GM21619 (cell line): ENCODE results near the gene MDFIC2.

Source experiments
- ATAC-seq: cut with Tn5 transposase; IDR thresholded peaks from one replicate; pipeline ENCODE4 v1.9.1; 2021; ENCODE audit not compliant: unreplicated experiment

The MDFIC2 gene

DNA sequence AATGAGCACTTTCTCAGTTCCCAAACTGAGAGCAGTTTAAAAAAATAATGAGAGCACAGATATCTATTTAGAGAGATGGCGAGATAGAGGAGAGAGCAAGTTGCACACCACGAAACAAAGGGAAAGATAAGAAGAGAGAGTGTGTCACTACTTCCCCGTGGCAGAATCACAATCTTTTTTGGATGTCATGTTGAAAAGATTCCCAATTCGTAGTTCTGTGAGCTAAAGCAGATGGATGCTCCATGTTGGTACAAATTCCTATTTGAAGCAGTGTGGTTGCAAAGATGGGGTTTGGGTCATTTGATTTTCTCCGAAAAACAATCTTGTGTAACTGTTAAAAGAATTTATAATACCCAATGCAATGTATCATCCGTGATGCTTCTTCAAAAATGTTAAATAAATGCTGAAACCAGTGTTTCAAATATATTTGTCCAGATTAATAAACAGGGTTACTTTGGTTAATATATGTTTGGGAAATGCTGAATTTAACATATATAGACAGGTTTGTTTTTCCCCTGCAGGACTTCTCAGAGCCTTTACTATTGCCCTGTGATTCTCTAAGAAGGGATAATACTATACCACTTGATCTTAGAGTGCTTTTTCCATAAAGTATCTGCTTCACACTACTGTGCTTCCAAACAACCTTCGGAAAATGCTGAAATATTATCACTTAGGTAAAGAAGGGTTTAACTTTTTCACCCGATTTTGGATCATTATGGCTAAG is 128.5 kb downstream of the MDFIC2 start:
- ATAC-seq: no peak

GRCh38 chr3:70182166-70182565 is 130.3 kb downstream of the MDFIC2 start:
- no peak for ATAC-seq

DNA sequence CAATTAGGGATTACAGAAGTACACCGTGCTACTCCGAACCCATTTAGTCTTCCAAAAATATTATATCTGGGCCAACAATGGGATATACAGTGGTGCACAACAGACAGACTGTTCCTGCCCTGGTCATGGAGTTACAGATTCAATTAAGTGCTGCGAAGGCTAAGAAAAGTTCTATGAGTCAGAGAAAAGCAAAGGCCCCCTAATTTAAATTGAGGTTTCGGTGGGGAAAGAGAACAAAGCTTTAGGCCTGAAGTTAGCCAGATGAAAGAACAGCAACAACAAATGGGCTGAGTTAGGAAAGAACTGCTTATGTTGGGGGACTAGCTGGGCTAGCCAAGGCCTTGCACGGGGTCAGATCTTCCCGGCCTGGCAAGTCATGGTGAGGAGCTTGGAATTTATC is 131.8 kb downstream of the MDFIC2 start:
- peak; percentile 74 for ATAC-seq

- no peak for ATAC-seq
These were observed 133.3 kb downstream of the MDFIC2 start for GRCh38 chr3:70179111-70179510.

GRCh38 chr3:70177881-70178645 is 134.4 kb downstream of the MDFIC2 start:
- no peak for ATAC-seq

DNA sequence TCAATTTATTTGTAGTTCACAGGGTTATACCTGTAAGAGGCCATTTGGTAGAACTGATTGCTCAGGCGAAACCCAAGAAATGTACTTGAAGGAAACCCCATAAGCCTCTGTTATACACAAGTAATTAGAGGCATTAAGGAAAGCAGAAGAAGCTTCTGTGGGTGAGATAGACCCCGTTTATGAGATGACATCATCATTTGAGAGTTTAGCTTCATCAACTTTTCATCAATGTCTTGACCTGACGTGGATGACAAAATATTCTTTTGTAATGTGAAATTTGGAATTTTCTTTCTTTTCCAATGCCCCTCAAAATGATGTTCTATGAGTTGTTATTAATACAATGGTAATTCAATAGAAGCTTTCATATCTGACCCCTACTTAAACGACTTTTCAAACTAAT is 136.2 kb downstream of the MDFIC2 start:
- ATAC-seq: no peak

DNA sequence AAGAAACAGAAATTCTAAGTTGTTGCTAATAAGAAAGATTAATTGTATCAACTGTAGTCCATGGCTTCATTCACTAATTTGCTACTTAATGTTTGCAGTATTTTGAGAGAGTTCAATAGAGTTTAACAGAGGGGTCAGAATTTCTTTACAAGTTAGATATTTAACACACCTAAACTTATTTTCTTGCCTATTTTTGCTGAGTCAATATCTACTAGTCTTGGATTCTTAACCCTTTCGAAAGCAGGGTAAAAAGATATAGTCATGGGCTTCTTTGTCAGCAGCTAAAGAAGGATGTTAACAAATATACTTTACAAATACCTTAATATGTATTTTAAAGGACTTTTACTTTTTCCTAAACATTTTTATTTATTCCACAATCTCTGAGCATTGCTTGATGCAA is 155.6 kb downstream of the MDFIC2 start:
- ATAC-seq: no peak

DNA sequence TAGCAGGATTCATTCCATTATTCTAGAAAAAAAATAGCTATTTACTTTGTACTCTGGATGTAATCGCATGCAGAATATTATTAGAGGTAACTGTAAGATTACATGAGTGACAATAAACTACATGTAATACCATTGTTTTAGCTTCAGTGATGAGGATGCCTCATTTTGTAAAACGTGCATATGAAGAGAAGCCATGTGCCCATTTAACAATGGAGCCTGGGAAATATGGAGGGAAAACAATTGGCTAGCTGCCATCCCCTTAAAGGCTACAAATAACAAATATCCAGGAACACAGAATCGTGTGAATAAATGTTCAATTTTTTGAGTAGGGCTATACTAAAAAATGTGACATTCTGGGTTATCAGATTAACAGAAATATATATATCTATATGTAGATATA is 161.8 kb downstream of the MDFIC2 start:
- ATAC-seq: no peak

DNA sequence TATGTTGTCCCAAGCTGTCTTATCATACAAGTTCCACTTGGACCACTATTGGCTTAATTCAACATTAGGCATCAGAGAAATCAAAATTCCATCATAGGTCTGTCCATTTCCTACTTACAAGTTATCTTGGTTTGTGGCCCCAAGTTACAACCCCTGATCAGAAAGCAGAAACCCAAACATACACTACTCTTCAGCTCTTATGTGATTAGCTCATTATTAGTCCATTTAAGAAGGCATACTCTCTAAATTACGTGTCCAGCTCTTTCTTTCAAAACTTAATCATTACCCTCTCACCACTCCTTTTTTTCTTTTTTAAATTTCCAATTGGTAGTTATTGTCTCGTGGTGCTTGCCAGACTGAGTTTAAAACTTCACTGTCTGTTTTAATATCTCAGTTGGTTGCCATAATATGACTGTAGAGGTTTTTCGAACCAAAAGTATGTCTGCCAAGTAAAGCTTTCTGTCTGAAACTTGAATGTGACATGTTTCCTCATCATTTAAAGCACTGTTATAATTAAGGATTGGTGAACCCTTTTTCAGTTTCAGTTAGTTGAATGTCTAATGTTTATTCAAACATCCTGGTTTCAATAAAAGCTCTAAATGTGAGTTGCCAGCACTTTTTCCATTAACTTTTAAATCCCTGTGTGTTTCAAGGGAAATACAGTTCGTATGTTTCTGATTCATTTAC is 162.6 kb downstream of the MDFIC2 start:
- no peak for ATAC-seq
